Activated naive CD8-positive, alpha-beta T cell treated with anti-CD3 and anti-CD28 coated beads for 36 hours (primary cell): ENCODE data around the gene OR10AG1. TPM values are rescaled to one million over a fixed set of nuclear protein-coding genes. Genes with fewer than 3 reads are reported as not detected.

ENCODE experiments used
- DNase-seq: peaks from one replicate; pipeline ENCODE4 v3.0.0; 2021
- H3K27ac Mint-ChIP-seq: one replicate; pipeline ENCODE4 v1.8.0; 2022; ENCODE audit warnings: mild to moderate bottlenecking, moderate library complexity, mixed read lengths
- H3K27me3 Mint-ChIP-seq: one replicate; pipeline ENCODE4 v1.8.0; 2022; ENCODE audit warnings: mild to moderate bottlenecking, mixed read lengths
- H3K36me3 Mint-ChIP-seq: one replicate; pipeline ENCODE4 v1.8.0; 2021; ENCODE audit warnings: mild to moderate bottlenecking, mixed read lengths
- H3K4me1 Mint-ChIP-seq: one replicate; pipeline ENCODE4 v1.8.0; 2021; ENCODE audit warnings: mixed read lengths
- H3K4me3 Mint-ChIP-seq: one replicate; pipeline ENCODE4 v1.8.0; 2022; ENCODE audit warnings: mild to moderate bottlenecking, moderate library complexity, mixed read lengths
- H3K9me3 Mint-ChIP-seq: one replicate; pipeline ENCODE4 v1.8.0; 2022; ENCODE audit warnings: mixed read lengths
- total RNA-seq, 2 experiments: library from RNA; stranded (reverse); gene quantifications; one replicate each; pipeline ENCODE4 v1.2.3, GENCODE V29; 2021

Gene OR10AG1, protein sequence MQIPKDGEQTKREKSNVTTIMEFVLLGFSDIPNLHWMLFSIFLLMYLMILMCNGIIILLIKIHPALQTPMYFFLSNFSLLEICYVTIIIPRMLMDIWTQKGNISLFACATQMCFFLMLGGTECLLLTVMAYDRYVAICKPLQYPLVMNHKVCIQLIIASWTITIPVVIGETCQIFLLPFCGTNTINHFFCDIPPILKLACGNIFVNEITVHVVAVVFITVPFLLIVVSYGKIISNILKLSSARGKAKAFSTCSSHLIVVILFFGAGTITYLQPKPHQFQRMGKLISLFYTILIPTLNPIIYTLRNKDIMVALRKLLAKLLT
- not detected for total RNA-seq

DNA sequence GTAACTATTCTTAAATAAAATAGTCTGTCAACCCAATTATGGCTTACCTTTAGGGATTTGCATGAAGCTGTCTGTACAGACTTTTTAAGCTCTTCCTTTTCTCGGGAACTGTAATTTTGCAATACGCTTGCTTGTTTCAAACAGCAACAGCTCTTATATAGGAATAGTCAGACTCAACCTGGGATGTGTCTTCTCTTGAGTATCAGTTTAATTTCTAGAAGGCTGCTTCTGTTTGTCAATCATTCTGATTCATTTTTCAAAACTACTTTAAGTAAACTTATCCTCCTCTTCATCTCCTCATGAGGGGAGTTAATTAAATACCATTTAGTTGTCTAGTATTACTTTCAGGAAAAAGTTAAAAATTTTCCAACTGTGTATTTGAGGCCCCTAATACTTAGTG, at the start of gene OR10AG1:
TSS of gene OR10AG1 (minus strand) at position 101 of the 400 bp plus-strand sequence. CDS start at position 63, 38 bp downstream.
- H3K4me3 Mint-ChIP-seq, result no peak within 1 kb of the TSS
- H3K9me3 Mint-ChIP-seq, result peaks cover 4% of the 10 kb centered on the region
- DNase-seq, result no peak
- no peaks in the 10 kb centered on the region for H3K36me3 Mint-ChIP-seq
- no peaks in the 10 kb centered on the region for H3K4me1 Mint-ChIP-seq
- H3K27ac Mint-ChIP-seq, result no peak within 1 kb of the TSS
- no peaks in the 10 kb centered on the region for H3K27me3 Mint-ChIP-seq

- H3K4me3 Mint-ChIP-seq, result no peak overlapping the region
- no peak for DNase-seq
- H3K36me3 Mint-ChIP-seq, result no peaks in the 10 kb centered on the region
- no peaks in the 10 kb centered on the region for H3K27me3 Mint-ChIP-seq
- H3K27ac Mint-ChIP-seq, result no peak overlapping the region
- H3K4me1 Mint-ChIP-seq, result no peaks in the 10 kb centered on the region
- H3K9me3 Mint-ChIP-seq, result peaks cover 6% of the 10 kb centered on the region
Measured at GRCh38 chr11:56013805-56014204, 44.1 kb upstream of the OR10AG1 start.

- no peaks in the 10 kb centered on the region for H3K4me1 Mint-ChIP-seq
- no peak overlapping the region for H3K4me3 Mint-ChIP-seq
- H3K27ac Mint-ChIP-seq, result no peak overlapping the region
- no peaks in the 10 kb centered on the region for H3K27me3 Mint-ChIP-seq
- DNase-seq, result no peak
- H3K9me3 Mint-ChIP-seq, result peaks cover 3% of the 10 kb centered on the region
- no peaks in the 10 kb centered on the region for H3K36me3 Mint-ChIP-seq
Measured at GRCh38 chr11:56010716-56011115, 41.0 kb upstream of the OR10AG1 start.

DNA sequence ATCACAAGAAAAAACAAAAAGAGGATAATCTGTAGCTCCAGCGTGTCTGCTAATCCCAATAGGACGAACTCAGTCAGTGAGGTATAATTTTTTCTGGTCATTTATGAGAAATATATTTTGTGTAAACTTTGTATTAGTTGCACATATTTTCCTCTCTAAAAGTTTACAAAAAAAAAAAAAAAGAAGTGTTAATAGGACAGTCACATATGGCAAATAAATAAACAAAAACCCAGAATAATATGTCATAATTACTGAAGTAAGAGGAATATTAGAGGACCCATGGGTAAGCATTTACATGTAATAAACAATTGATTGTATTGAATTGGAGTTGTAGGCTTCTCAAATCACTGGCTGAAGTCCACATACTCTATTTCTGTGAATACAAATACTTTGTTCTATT, 24.8 kb upstream of the OR10AG1 start, which contains the start of gene OR5F1:
TSS of gene OR5F1 (minus strand) at position 101 of the 400 bp plus-strand sequence. CDS start at position 101, 0 bp downstream.
- no peaks in the 10 kb centered on the region for H3K36me3 Mint-ChIP-seq
- H3K4me3 Mint-ChIP-seq, result no peak within 1 kb of the TSS
- DNase-seq, result no peak
- no peak within 1 kb of the TSS for H3K27ac Mint-ChIP-seq
- peaks cover 14% of the 10 kb centered on the region for H3K9me3 Mint-ChIP-seq
- H3K4me1 Mint-ChIP-seq, result no peaks in the 10 kb centered on the region
- no peaks in the 10 kb centered on the region for H3K27me3 Mint-ChIP-seq

- peaks cover 4% of the 10 kb centered on the region for H3K9me3 Mint-ChIP-seq
- DNase-seq, result no peak
- no peak overlapping the region for H3K4me3 Mint-ChIP-seq
- H3K27ac Mint-ChIP-seq, result no peak overlapping the region
- no peaks in the 10 kb centered on the region for H3K36me3 Mint-ChIP-seq
- H3K4me1 Mint-ChIP-seq, result no peaks in the 10 kb centered on the region
- no peaks in the 10 kb centered on the region for H3K27me3 Mint-ChIP-seq
Measured at GRCh38 chr11:55970935-55971334, 1.2 kb upstream of the OR10AG1 start.

DNA sequence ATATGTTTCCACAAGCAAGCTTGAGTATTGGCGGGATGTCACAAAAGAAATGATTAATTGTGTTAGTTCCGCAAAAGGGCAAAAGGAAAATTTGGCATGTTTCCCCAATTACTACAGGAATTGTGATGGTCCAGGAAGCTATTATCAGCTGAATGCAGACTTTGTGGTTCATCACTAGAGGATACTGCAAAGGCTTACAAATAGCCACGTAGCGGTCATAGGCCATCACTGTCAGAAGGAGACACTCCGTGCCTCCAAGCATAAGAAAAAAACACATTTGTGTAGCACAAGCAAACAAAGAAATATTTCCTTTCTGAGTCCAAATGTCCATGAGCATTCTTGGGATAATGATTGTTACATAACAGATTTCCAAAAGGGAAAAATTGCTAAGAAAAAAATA, 1.8 kb downstream of the OR10AG1 start:
- DNase-seq, result no peak

GRCh38 chr11:55966391-55966790, 3.4 kb downstream of the OR10AG1 start:
- no peak for DNase-seq
- Mint-ChIP-seq H3K36me3 (no peaks in the 10 kb centered on the region), H3K27ac (no peak overlapping the region), H3K27me3 (no peaks in the 10 kb centered on the region), H3K4me3 (no peak overlapping the region), H3K4me1 (no peaks in the 10 kb centered on the region), H3K9me3 (peaks cover 5% of the 10 kb centered on the region)

More for the DNA sequence above, 1.8 kb downstream of the OR10AG1 start:
- Mint-ChIP-seq H3K9me3 (peaks cover 1% of the 10 kb centered on the region), H3K4me1 (no peaks in the 10 kb centered on the region), H3K27ac (no peak overlapping the region), H3K4me3 (no peak overlapping the region), H3K27me3 (no peaks in the 10 kb centered on the region), H3K36me3 (no peaks in the 10 kb centered on the region)

DNA sequence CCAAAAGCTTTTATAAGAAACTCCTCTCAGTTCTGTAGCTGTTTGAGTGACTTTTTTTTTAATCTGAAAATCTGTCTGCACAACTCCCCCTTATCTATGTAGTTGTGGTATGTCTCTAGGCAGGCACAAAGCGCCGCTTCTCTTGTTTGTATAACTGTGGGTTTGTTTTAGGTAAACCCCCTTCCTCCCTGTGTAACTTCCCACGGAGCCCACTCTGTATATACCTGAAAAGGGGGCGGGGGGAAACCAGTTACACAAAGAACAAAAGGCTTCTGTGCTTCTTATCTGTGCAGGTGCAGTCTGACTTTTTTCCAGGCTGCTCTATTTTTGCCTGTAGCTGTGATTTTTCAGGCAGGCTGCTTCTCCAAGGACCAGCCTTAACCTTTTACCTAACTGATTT, 13.2 kb downstream of the OR10AG1 start:
- no peak overlapping the region for H3K4me3 Mint-ChIP-seq
- no peaks in the 10 kb centered on the region for H3K9me3 Mint-ChIP-seq
- H3K27ac Mint-ChIP-seq, result no peak overlapping the region
- no peaks in the 10 kb centered on the region for H3K27me3 Mint-ChIP-seq
- DNase-seq, result no peak
- no peaks in the 10 kb centered on the region for H3K36me3 Mint-ChIP-seq
- no peaks in the 10 kb centered on the region for H3K4me1 Mint-ChIP-seq

GRCh38 chr11:55949330-55949729, 20.4 kb downstream of the OR10AG1 start:
- H3K4me3 Mint-ChIP-seq, result no peak overlapping the region
- H3K27me3 Mint-ChIP-seq, result no peaks in the 10 kb centered on the region
- H3K9me3 Mint-ChIP-seq, result peaks cover 5% of the 10 kb centered on the region
- no peaks in the 10 kb centered on the region for H3K36me3 Mint-ChIP-seq
- H3K27ac Mint-ChIP-seq, result no peak overlapping the region
- DNase-seq, result no peak
- no peaks in the 10 kb centered on the region for H3K4me1 Mint-ChIP-seq

DNA sequence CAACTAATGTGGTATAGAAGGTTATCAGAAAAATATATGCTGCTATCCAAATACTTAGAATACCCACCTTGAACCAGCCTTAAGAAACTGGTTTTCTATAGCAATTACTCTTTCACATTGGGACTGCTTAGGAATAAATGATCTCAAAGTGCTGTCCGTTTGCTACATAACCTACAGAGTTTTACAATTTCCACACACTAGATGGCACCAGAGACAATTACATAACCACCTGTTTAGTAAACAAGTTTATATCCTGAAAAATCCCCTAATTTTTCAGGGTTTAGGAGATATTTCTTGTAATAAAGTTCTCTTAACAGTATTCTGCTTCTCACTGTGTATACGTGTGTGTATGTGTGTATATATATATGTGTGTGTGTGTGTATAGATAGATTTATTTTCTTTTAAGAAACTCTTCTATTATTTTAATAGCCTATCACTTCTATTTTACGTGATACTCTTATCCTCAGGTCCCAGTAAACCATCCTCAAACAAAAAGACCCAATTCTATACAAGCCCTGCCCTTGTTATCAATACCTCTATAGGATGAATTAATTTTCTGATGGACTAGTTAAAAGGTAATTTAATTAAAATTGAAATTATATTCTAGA, 26.9 kb downstream of the OR10AG1 start:
- Mint-ChIP-seq H3K27me3 (no peaks in the 10 kb centered on the region), H3K4me3 (no peak overlapping the region), H3K36me3 (no peaks in the 10 kb centered on the region), H3K4me1 (no peaks in the 10 kb centered on the region), H3K27ac (no peak overlapping the region), H3K9me3 (no peaks in the 10 kb centered on the region)
- DNase-seq, result no peak

GRCh38 chr11:55936300-55936699, 33.4 kb downstream of the OR10AG1 start, which contains the start of gene OR5I1:
TSS of gene OR5I1 (minus strand) at chr11:55936400. CDS start at chr11:55936400, 0 bp downstream.
- H3K4me1 Mint-ChIP-seq, result no peaks in the 10 kb centered on the region
- no peaks in the 10 kb centered on the region for H3K36me3 Mint-ChIP-seq
- no peak within 1 kb of the TSS for H3K27ac Mint-ChIP-seq
- DNase-seq, result no peak
- H3K4me3 Mint-ChIP-seq, result no peak within 1 kb of the TSS
- H3K27me3 Mint-ChIP-seq, result no peaks in the 10 kb centered on the region
- H3K9me3 Mint-ChIP-seq, result peaks cover 3% of the 10 kb centered on the region

DNA sequence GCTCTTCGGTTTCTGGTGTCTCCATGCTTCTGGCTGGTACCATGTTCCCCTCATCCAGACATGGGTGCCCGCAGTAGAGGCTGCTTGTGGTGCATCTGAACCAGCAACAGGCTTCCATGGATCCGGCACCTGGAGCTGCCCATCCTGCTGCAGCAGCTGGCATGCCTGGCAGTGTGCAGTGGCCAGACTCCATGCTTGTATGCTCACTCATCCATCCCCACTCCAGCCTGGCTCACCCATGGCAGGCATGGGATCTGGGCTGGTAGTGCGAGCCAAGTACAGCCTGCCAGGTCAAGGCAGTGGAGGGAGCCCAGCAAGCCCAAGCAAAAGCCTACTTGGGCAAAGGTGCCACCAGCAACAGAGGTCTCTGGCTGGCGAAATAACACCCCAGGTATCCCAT, 49.2 kb downstream of the OR10AG1 start:
- Mint-ChIP-seq H3K27me3 (no peaks in the 10 kb centered on the region), H3K4me1 (no peaks in the 10 kb centered on the region), H3K36me3 (no peaks in the 10 kb centered on the region), H3K27ac (no peak overlapping the region), H3K4me3 (no peak overlapping the region), H3K9me3 (peaks cover 6% of the 10 kb centered on the region)
- DNase-seq, result no peak

Other genes starting within 250 kb of the OR10AG1 start
- not detected for gene OR5D13, start 196.5 kb downstream of the OR10AG1 start, total RNA-seq
- not detected for gene OR5D14, start 174.4 kb downstream of the OR10AG1 start, total RNA-seq
- not detected for gene OR5L1, start 158.6 kb downstream of the OR10AG1 start, total RNA-seq
- gene OR5D18, start 150.3 kb downstream of the OR10AG1 start, total RNA-seq, result not detected
- gene OR5L2, start 142.7 kb downstream of the OR10AG1 start, total RNA-seq, result not detected
- gene OR5D16, start 131.2 kb downstream of the OR10AG1 start, total RNA-seq, result not detected
- gene TRIM51, start 86.6 kb downstream of the OR10AG1 start, total RNA-seq, result not detected
- gene OR5W2, start 55.4 kb downstream of the OR10AG1 start, total RNA-seq, result not detected
- gene OR5I1, start 33.5 kb downstream of the OR10AG1 start, total RNA-seq, result not detected
- gene OR5F1, start 24.7 kb upstream of the OR10AG1 start, total RNA-seq, result not detected
- not detected for gene OR5AS1, start 57.7 kb upstream of the OR10AG1 start, total RNA-seq
- not detected for gene OR8I2, start 123.4 kb upstream of the OR10AG1 start, total RNA-seq
- not detected for gene OR8H2, start 133.7 kb upstream of the OR10AG1 start, total RNA-seq
- not detected for gene OR8H3, start 152.4 kb upstream of the OR10AG1 start, total RNA-seq
- not detected for gene OR8J3, start 170.3 kb upstream of the OR10AG1 start, total RNA-seq
- gene OR8K5, start 190.4 kb upstream of the OR10AG1 start, total RNA-seq, result not detected
- gene OR5J2, start 206.7 kb upstream of the OR10AG1 start, total RNA-seq, result not detected